ENCODE results near the gene COPS8.

Gene COPS8

GRCh38 chr2:237130562-237131421 lies 45.1 kb downstream of the COPS8 start:
- DNase-seq (ENCODE audit: low read depth in 2 of 2), result no peak

GRCh38 chr2:237131749-237132533 lies 46.3 kb downstream of the COPS8 start:
- no peak for DNase-seq (ENCODE audit: low read depth in 2 of 2)

DNA sequence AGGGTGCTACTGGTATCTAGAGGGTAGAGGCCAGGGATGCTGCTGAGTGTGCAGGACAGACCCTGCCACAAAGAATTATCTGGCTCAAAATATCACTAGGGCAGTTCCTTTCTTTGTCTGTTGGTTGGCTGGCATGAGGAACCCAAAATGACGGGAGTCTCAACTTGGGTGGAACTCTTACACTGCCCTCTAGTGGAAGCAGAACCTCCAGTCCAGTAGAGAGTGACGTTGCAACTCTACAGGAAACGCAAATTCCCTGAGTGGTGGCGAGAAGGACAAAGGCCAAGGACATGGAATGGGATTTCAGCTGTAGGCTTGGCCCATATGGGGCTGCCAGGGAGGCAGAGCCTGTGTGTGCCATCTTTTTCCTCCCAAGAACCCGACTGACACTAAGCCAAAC lies 47.1 kb downstream of the COPS8 start:
- no peak for DNase-seq (ENCODE audit: low read depth in 2 of 2)

- no peak for DNase-seq (ENCODE audit: low read depth in 2 of 2)
Measured at GRCh38 chr2:237134321-237135230, 48.9 kb downstream of the COPS8 start.

GRCh38 chr2:237136824-237137223 lies 51.1 kb downstream of the COPS8 start:
- DNase-seq (ENCODE audit: low read depth in 2 of 2), result no peak

- DNase-seq (ENCODE audit: low read depth in 2 of 2), result no peak
Measured at GRCh38 chr2:237137626-237138323, 52.1 kb downstream of the COPS8 start.

DNA sequence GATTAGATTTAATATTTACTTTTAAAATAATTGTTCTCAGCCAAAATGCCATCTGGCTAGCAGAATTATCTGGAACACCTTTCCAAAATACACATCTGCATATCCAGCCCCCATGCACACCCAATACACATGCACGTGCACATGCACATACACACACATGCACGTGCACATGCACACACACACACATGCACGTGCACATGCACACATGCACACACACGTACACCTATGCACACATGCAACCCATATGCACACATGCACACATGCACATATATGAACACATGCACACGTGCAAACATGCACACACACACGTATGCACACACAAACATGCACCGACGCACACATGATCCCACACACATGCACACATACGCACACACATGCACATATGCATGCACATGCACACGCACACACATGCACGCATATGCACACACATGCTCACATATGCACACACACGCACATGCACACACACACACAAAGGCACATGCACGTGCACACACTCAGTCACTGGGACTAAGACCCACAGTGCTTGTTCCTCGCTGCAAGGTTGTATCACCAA lies 53.5 kb downstream of the COPS8 start:
- no peak for DNase-seq (ENCODE audit: low read depth in 2 of 2)

DNA sequence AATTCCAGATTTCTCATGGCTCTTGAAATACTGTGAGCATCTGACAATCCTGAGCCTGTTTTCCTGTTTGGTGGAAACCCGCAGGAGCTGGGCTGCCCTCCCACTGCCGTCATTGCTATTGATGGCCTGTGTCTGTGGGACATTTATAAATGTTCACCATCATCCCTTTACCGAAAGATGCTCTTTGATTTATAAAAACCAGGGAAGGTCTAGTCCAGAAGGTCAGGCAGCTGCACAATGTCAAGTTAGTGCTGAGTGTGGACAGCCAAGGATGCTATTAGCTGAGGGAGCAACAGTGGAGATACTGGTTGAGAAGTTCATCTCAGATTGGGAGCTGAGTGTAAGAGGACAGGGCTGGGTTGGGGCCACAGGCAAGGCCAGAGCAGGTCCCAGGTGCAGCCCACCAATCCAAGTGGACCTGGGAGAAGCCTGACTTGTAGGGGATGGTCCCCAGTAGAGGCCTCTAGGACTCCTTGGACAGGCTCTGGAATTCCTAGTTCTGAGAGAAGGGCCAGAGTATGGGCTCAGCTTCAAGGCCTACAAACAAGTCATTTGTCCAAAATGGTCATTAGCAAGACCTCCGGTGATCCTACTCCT lies 55.1 kb downstream of the COPS8 start:
- DNase-seq (ENCODE audit: low read depth in 2 of 2), result no peak

GRCh38 chr2:237141571-237142051 lies 55.9 kb downstream of the COPS8 start:
- no peak for DNase-seq (ENCODE audit: low read depth in 2 of 2)

DNA sequence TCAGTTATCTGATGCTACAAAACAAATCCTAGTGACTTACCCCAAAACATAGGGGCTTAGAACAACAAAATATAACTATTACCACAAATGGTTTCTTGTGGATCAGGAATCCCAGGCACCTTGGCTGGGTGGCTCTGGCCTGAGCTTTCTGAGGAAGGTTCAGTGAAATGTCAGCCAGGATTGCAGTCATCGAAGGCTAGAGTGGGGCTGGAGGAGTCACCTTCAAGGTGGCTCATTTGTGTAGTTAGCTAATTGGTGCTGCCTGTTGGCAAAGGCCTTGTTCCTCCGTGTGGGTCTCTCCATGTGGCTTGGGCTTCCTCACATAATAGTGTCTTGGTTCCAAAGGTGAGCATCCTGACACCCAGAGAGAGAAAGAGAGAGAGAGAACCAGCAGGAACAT lies 57.4 kb downstream of the COPS8 start:
- DNase-seq (ENCODE audit: low read depth in 2 of 2), result no peak

DNA sequence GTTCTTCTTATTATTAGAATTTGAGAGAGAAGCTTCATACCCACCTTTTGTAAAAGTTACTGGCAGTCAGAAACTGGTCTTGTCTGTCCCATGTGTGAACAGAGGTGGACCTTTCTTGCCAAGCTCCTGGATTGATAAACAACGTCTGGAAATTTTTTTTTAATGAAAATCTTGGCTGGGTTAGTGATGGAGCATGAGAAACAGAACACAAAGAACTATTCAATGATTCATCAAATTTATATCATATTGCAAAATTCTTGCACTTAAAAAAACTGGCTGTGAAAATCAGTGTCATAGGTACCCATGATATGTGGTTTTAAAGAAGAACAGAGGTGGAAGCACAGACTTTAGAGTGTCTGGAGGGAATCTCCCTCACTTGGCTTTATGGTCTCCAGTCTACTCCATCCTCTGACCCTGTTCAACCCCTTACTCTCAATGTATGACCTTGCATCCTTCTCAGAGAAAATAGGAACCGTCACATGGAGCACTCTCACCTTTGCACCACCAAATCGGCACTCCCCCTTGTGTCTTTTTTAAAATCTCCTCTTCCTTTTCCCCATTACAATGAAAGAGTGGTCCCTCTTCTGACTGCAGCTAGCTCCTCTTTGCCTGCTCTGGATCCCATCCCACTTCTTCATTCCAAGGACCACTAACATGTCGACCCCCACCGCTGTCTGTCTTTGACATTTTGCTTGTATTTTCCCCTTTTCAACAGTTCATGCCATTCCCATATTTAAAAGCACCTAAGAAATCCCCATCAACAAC lies 58.2 kb downstream of the COPS8 start:
- no peak for DNase-seq (ENCODE audit: low read depth in 2 of 2)

GRCh38 chr2:237144516-237144915 lies 58.8 kb downstream of the COPS8 start:
- no peak for DNase-seq (ENCODE audit: low read depth in 2 of 2)

DNA sequence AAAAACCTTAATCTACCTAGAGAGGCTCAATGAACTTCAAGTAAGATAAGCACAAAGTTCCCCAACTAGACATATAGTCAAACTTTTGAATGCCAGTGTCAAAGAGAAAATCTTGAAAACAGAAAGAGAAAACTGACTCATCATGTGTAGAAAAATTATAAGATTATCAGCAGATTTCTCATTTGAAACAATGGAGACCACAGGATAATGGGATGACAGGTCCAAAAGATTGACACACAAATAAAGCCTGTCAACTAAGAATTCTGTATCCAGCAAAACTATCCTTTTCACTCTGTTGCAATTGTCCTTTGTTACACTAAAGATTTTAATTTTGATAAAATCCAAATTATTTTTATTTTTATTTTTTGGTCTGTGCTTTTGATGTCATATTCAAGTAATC lies 61.6 kb downstream of the COPS8 start:
- DNase-seq (ENCODE audit: low read depth in 2 of 2), result no peak

- DNase-seq (ENCODE audit: low read depth in 2 of 2), result no peak
Measured at GRCh38 chr2:237148624-237149023, 62.9 kb downstream of the COPS8 start.

DNA sequence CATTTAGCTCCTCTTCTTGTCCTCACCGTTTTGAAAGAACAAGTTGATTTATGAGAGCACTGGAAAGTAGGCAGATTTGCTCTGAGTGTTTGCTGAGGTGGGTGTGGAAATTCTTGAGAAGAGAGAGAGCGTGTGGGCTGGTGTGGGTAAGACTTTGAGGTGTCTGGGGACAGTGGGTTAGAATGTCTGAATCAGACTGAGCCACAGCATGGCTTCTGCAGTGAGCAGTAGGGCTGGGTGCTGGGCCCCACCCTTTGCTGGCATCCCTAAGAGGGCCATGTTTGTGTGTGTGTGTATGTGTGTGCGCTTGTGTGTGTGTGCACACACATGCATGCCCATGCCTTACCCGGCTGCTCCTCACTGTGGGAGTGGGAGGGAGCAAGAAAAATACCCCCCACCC lies 63.7 kb downstream of the COPS8 start:
- DNase-seq (ENCODE audit: low read depth in 2 of 2), result no peak

Data from activated CD8-positive, alpha-beta memory T cell treated with anti-CD3 and anti-CD28 coated beads for 4 hours (primary cell).